Subcutaneous adipose tissue (tissue), 4 donors: ENCODE data around the gene RAB37. TPM values are rescaled to one million over a fixed set of nuclear protein-coding genes. Genes with fewer than 3 reads are reported as not detected.

ENCODE experiments used
- total RNA-seq, 4 donors: library from RNA; depleted of rRNA; stranded (reverse); fragments of >200 nt; gene quantifications; one replicate each; pipeline ENCODE4 v1.1.0, GENCODE V29; 2016
- TF ChIP-seq, protein P1 (sequence below): fragments of 450-650 bp; IDR thresholded peaks from one replicate; pipeline ENCODE4 v1.5.1; 2016; ENCODE audit warnings: low read depth, mild to moderate bottlenecking, control low read depth, antibody characterized with exemption, moderate library complexity

The RAB37 gene
- total RNA-seq, 4 donors from 2014 or later = 1.0 to 2.4 (median 1.9) TPM; not detected in 1

- TF ChIP-seq, protein P1, sequence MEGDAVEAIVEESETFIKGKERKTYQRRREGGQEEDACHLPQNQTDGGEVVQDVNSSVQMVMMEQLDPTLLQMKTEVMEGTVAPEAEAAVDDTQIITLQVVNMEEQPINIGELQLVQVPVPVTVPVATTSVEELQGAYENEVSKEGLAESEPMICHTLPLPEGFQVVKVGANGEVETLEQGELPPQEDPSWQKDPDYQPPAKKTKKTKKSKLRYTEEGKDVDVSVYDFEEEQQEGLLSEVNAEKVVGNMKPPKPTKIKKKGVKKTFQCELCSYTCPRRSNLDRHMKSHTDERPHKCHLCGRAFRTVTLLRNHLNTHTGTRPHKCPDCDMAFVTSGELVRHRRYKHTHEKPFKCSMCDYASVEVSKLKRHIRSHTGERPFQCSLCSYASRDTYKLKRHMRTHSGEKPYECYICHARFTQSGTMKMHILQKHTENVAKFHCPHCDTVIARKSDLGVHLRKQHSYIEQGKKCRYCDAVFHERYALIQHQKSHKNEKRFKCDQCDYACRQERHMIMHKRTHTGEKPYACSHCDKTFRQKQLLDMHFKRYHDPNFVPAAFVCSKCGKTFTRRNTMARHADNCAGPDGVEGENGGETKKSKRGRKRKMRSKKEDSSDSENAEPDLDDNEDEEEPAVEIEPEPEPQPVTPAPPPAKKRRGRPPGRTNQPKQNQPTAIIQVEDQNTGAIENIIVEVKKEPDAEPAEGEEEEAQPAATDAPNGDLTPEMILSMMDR = no peak
Measured at GRCh38 chr17:74776044-74776962, 39.2 kb downstream of the RAB37 start, which contains the start of gene NAT9. TSS of gene NAT9 (minus strand) at chr17:74776345. CDS start at chr17:74775698, 647 bp downstream.

DNA sequence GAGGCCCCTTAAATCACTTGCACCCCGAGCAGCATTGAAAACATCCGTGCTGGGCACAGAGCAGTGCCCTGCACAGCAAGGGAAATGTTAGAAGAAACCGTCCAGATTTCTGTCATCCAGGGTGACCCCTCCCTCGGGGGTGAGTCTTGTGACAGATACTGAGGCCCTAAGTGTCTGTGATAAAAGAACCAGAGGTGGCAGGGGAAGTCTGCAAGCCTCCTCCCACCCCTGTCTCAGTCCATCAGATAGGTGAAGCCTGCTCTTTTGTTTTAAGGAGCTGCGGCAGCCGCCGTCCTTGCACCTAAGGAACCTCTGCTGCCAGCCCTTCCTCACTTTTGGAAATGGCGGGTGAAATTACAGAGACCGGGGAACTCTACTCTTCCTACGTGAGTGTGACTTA lies 39.9 kb downstream of the RAB37 start:
- TF ChIP-seq, protein P1 = no peak

- TF ChIP-seq, protein P1 = no peak
Measured at GRCh38 chr17:74777901-74778515, 41.0 kb downstream of the RAB37 start.

- TF ChIP-seq, protein P1 = no peak
Measured at GRCh38 chr17:74778960-74779359, 41.9 kb downstream of the RAB37 start.

GRCh38 chr17:74779501-74779900 lies 42.4 kb downstream of the RAB37 start:
- TF ChIP-seq, protein P1 = no peak

- TF ChIP-seq, protein P1 = no peak
Measured at GRCh38 chr17:74779948-74780400, 42.9 kb downstream of the RAB37 start.
